GM18508 (cell line): ENCODE data around the gene SPACA7.
"Not testable (repeated sequence)": the region's sequence is repeated elsewhere in the genome, so short reads cannot be mapped to it uniquely, and the experiment has no call there.

Experiments used
- ATAC-seq: cut with Tn5 transposase; IDR thresholded peaks from one replicate; pipeline ENCODE4 v1.9.1; 2021; ENCODE audit warnings: moderate number of reproducible peaks; ENCODE audit not compliant: insufficient read depth, unreplicated experiment

Gene SPACA7

DNA sequence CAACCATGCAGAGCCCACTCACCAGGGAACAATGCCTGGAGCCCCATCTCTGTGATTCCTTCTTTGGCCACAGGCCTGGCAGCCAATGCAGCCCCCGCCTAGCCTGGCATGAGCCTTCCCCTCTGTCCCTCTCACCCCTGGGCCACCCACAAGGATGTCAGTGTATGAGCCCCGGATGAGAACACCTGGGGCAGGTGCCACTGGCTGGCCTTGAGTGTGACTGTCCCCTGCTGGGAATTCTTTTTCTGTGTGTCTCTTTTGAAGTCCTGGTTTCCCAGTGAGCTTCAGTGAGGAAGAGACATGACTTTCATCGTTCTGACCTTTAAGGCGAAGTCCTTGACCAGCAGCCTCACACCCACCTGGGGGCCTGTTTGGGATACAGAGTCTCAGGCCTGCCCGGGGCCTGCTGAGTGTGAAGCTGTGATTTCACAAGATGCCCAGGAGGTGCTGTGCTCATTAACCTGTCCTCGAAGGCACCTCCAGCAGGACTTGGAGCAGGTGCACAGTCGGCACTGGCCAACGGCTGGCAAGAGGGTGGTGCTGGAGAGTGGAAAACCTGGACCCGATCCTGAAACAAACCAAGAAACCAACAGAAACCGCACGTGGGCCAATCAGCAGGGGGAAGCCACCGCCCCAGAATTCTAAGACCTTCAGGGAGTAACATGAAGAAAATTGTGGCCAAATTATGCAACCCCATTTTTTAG lies 27.4 kb upstream of the SPACA7 start:
- no peak for ATAC-seq

DNA sequence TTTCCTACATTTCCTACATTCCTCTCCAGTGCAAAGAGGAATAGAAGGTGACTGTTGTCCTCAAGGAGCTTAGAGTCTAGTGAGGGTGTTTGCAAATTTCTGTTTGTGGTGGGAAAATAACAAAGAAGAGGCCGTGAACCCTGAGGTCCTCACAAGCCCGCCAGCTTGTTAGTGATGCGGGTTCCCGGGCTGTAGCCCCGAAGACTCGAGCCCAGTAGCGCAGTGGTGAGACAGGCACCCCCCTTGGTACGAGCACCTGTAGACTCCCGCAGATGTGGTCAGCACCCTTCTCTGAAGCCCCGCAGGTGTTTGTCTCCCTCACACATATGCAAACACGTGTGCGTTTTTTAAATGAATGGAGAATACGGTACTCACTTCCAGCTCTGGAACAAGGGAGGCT lies 26.5 kb upstream of the SPACA7 start:
- ATAC-seq, result no peak

DNA sequence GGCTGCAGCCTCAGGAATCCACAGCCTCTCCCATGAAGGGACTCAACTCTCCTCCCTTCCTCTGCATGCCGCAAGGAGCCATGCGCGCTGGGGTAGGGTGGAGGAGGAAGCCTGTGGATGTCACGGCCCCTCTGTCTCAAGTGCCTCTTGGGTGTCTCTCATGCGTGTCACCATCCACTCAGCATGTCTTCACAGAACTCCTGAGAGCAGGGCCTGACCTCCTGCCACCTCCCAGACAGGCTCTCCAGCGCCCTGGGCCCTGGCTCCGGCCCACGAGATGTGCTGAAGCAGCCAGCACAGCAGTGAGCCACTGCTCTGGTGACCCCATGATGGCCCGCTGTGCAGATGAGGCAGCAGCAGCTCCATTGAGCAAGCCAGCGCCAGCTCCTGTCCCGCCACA lies 25.9 kb upstream of the SPACA7 start:
- ATAC-seq, result no peak

DNA sequence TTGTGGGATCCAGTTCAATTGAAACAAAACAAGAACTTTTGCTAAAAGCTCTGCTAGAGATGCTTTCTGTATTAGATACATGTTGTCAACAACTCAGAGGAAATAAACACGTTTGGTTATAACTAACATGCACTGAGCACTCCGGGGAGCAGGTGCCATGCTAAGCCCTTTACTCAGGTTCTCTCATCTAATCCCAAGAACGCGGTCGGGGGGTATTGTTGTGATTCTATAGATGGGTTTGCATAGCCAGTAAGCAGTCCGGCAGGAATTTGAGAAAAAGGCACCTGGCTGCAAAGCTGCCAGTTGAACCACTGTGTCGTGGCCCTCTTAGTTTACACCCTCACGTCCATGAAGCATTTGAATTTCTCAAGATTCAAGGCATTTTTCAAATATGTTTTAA lies 24.3 kb upstream of the SPACA7 start:
- ATAC-seq, result no peak

DNA sequence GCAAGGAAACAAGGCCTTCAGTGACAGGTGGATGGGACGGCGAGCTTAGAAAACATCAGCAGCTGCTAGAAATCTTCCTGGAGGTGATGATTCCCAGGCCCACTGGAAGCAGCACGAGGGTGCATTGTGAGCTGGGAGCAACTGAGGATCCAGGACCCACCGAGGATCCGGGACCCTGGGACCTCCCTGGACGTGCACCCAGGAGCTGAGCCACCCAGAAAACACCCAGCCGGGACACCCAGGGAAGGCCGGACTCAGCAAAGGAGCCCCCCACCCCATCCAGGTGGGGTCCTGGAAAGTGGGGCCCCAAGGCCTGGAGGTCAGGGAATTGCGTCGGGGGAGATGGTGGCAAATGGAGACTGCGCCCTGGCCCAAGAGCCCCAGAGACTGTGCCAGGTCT lies 22.3 kb upstream of the SPACA7 start:
- no peak for ATAC-seq

DNA sequence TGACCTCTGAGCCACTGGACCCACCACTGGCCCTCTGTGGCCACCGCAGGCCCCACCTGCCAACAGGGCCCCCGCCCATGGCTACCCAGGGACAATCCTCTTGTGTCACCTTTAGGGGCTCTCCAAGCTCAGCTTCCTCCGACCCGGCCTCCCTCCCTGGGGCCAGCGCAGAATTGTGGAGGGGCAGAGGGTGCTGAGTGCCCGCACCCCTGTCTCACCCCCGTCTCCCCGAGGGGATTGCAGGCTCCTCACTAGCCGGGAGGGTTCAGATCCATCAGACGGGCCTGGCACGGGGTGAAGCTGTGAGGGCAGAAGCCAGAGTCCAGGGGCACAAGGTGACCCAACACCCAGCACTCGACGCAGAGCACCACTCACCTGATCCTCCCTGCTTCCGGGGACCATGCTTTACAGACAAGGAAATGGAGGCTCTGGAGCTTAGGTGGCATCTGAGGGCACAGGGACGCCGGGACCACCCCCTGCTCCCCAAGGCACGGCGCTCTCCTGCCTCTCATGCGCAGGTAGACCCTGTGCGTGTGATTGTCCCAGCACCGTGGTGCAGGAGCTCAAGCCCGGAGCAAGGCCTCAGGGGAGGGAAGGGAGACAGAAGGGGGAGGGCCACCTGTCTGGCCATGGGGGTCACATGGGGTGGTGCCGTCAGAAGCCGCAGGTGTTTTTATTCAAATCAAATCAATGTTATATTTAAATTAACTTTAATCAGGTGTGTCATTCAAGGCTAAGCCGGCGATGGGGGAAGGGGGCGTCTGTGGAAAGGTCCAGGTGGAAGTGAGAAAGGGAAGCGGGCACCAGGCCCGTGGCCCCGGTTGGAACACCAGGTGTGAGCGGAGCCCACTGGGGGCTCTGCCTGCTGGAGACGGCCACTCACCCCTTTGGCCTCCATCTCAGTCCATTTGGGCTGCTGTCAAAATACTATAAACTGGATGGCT lies 21.6 kb upstream of the SPACA7 start:
- ATAC-seq, result no peak

DNA sequence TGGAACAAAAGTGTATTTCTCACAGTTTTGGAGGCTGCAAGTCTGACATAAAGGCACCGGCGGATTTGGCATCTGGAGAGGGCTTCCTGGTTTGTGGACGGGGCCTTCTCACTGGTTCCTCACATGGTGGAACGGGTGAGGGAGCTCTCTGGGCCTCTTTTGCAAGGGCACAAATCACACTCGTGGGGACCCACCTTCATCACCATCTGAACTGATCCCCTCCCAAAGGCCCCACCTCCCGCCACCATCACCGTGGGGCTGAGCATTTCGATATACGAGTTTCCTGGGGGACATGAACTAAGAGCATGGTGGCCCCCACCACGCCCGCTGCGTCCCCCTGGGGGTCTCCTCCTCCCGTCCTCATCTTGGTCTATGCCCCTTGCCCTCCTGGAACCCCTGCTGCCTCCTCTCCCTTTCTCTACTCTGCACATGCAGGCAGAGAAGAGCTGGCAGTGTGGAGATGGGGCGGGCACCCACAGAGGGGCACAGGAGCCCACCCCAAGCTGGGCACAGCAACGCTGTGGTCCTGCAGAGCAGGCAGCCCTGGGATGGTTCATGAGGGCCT lies 20.8 kb upstream of the SPACA7 start:
- no peak for ATAC-seq

DNA sequence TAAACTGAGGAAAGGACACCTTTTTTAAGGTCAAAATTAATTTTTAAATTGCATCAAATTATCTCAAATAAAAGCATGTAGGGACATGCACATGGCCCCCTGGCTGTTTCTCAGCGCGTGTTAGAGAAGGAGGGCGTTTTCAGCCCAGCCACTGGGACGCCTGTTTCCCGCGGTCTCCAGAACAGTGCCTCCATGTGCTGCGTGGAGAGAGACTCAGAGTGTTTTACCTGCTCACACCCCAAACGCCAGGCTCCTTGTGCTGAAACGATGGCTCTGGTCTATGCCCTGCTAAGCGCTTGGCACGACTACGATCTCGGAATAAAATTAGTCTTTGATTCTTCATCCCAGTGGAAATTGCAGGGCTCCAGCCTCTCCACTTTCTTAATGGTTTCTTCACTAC lies 20.0 kb upstream of the SPACA7 start:
- ATAC-seq, result no peak

DNA sequence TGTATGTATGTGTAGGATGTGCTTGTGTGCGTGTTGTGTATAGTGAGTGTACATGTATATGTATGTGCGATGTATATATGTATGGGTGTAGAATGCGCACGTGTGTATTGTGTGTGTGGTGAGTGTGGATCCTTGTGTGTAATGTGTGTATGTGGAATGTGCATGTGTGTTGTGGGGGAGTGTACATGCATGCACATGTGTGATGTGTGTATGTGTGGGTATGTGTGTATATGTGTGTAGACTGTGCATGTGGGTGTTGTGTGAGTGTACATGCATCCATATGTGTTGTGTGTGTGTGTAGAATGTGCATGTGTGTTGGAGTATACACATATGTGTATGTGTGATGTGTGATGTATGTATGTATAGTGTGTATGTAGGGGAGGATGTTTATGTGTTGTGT lies 18.0 kb upstream of the SPACA7 start:
- no peak for ATAC-seq

DNA sequence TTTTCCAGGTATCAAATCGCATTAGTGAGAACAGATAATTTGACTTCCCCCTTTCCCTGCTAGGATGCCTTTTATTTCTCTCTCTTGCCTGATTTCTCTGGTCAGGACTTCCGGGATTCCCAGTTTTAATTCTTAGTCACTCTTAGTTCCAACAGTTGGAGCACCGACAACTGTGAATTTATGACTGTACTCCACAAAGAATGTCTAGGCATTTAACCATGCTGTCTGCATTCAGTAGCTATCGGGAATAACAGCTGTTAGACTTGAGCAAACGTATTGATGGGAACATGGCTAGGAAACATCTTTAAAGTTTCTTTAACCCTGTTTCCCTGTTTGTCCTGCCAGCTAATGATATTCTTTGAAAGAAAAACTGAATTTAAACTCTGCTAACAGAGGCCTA lies 14.1 kb upstream of the SPACA7 start:
- no peak for ATAC-seq

DNA sequence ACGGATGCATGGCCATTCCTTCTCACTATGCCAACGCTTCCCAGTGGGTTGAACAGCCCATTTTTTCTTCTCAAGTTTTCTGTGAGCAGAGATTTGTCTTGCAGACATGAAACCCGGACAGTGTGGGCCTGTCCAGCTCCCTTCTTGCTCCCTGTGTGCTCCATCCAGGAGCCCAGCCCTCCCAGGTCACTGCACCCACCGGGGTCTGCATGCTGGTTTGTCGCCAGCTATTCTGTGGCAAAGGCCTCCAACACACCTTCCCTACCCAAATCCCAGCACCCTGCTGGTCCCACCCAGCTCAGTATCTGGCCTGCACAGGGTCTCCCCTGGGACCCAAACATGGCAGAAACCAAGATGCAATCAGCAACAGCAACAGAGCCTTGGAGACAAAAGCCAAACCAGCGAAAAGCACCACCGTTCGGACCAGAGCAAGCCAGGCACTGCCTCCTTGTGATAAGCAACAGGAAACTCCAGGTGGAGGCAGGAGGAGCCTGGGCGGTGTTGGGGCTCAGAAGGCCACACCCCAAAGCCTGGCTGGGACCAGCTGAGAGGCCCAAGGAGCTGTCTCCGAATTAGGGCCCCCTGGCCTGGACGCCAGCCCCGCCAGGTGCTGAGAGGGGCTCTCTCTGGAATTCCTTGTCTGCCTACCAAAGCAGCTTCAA lies 12.2 kb upstream of the SPACA7 start:
- ATAC-seq, result no peak

DNA sequence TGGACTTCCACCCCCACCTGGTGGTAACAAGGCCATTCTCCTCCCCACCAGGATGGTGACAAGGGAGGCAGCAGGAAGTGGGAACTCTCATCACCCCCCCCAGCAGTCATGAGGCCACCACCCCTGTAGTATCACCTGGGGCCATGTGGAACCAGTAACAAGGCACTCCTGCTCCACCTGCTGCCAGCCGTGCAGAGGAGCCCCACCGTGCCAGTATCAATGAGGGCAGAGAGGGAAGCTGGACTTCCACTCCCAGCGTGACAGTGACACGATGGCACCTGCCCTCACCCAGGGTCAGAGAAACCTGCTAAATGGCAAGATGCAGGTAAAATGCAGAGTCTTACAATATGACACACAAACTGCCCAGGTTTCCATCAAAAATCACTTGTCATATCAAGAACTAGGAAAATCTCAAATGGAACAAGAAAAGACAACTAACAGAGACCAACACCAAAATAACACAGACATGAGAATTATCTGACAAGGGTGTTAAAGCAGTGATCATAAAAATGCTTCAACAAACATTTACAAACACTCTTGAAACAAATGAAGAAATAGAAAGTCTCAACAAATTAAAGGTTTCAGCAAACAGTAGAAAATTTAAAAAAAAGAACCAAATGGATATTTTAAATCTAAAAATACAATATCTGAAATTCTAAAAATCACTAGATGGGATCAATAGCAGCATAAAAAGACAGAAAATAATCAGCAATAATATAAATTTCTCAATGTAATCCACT lies 9.1 kb upstream of the SPACA7 start:
- ATAC-seq, result no peak

DNA sequence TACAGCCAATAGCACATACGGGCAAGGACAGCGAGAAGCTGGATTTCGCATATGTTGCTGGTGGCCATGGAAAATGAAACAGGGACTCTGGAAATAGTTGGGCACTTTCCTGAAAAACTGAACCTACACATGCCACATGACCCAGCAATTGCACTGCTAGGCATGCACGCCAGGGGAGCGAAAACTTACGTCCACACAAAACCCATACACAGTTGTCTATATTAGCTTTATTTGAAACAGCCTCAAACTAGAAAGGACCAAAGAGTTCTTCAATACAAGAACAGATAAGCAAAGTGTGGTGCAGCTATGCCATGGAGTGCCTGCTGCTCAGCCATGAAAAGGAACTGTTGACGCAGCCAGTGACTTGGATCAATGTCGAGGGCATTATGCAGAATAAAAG lies 7.3 kb upstream of the SPACA7 start:
- no peak for ATAC-seq

DNA sequence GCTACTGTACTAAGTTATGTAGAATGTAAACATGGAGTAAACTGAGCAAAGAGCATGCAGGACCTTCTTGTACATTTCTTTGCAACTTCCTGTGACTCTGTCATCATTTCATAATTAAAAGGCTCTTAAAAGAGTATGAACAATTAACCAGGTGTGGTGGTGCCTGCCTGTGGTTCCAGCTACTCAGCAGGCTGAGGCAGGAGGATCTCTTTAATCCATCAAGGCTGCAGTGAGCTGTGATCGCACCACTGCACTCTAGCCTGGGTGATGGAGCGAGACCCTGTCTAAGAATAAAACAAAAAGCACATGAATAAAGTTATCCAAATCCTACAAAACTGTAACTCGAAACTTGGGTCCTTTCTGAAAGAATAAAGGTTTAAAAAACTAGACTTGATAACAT lies 5.8 kb upstream of the SPACA7 start:
- no peak for ATAC-seq

DNA sequence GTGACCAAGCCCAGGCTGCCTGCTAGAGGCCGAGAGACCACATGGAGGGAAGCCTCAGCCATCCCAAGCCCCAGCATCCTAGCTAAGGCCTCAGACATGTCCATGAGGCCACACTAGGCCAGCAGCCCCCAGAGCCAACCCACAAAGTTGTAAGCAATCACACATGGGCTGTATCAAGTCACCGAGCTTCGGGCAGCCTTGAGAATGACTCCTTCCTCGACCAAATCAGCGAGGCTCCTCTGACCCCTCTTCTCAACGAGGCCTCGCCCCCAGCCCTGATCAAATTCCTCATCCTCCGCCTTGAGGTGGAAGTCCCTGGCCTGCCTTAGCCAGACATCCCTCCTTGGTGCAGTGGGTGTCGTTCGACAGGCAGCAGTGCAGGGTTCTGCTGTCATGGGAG lies 1.9 kb upstream of the SPACA7 start:
- no peak for ATAC-seq

DNA sequence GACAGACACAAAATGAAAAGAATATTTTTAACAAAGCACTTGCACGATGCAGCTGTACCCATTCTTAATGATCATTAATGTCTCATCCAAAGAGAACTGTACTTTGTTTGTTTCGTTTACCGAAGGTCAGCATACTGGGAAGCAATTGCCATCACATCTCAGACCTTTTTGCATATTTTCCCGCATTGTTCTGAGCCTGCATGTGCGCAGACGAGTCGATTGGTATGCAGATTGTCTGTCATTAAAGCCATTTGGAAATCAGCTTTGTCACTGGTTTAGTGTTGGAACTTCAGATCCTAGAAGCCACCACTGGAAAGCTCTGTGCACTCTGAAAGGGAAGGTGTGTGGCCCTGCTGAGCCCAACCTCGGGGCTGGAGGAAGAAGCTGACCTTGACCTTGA lies 15.6 kb downstream of the SPACA7 start:
- ATAC-seq, result no peak

DNA sequence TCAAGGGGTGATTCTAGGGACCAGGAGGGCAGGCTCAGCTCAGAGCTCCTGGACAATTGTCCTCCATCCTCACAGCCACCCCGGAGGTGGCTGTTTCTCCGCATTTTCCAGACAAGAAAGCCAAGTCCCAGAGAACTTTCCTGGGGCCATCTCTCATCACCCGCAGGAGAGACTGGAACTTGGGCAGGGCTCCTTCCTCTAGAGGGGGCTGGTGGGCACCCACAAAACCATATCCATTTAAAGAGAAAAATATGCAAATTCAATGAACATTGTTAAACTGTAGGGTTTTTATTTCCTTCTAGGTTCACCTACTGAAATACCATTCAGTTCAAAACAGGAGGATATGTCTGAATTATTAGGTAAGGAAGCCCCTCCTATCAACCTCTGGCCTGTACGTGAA lies 16.6 kb downstream of the SPACA7 start:
- ATAC-seq, result no peak

DNA sequence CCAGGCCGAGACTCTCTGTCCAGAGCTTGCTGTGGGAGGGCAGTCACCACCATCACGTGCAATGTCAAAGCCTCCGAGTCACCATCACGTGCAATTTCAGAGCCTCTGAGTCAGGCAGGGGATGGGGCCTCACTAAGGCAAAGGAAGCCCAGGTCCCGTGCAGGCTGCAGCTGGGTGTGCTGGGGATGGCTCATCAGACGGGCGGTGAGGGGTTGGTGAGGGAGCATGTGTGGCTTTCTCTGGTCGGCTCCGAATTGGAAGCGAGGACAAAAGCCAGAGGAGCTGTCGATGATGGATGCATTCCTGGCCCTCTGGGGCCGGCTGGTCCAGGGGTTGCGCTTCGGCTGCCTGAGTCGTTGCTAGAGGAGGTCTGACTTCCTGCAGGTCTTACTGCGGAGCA lies 18.9 kb downstream of the SPACA7 start:
- not testable (repeated sequence) for ATAC-seq

DNA sequence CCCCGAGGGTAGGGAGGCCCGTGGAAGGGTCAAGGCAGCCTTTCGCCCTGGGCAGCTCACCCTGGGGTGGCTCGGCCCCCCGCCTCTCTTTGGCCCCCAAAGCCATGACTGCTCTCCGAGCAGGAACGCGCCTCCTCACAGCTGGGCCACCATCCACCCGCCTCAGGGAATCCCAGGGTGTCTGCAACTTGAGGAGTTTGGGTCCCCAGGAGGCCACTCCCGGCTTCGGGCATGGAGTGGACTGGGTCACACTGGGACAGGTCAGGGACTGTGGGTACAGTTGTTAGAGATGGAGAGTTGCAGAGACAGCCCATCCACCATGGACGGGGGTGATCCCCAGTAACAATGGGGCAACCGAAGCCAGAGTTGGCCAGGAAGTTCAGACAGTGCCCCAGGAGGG lies 19.8 kb downstream of the SPACA7 start:
- not testable (repeated sequence) for ATAC-seq

DNA sequence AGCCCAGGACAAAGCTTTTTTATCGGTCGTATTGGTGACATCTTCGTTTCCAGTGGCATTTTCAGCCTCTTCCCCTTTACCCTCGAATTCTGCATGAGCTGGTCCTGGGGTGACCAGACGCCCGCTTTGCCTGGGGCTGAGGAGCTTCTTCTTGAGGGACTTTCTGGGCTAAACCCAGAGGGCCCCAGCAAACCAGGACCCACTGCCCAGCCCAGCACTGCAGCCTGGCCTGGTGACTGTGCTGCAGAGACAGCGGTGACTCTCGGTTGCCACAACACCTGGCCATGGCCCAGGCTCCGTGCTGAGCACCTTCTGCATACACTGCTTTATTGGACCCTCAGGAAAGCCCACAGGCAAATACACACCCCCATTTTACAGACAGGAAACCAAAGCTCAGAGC lies 21.0 kb downstream of the SPACA7 start:
- ATAC-seq, result no peak
